H1 (cell line): ENCODE measurements around the gene DUSP11.

ENCODE experiments used
- CEBPB ChIP-seq: IDR thresholded peaks from 2 replicates; pipeline ENCODE4 v1.6.1; 2012; ENCODE audit warnings: low read depth, low read length
- RFX5 ChIP-seq: IDR thresholded peaks from 2 replicates; pipeline ENCODE4 v1.6.1; 2011; ENCODE audit warnings: low read depth, low read length, improper control_type of control experiment, borderline replicate concordance

DNA sequence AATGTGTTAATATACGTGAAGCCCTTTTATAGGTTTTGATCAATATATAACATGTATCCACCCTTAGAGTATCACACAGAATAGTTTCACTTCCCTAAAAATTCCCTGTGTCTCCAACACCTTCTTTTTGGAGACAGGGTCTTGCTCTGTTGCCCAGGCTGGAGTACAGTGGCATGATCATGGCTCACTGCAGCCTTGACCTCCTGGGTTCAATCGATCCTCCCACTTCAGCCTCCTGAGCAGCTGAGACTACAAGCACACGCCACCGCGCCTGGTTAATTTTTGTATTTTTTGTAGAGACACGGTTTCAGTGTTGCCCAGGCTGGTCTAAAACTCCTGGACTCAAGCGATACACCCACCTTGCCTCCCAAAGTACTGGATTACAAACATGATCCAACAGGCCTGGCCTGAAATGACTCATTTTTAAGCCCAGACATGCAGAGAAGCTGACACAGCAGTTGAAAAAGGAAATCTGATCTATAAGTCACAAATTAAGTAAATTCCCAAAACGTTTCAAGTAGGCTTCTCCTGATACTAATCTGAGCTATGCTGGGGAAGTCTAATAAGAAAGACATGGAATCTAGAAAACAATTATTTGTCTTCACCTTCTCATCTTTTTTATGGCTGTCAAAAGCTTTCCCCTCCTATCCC, 2.9 kb downstream of the DUSP11 start:
- no peak for TF ChIP-seq RFX5
- TF ChIP-seq CEBPB: no peak
